ENCODE results near the gene DAB2IP. TPM values are rescaled to one million over a fixed set of nuclear protein-coding genes. Genes with fewer than 3 reads are reported as not detected.

The DAB2IP gene
- total RNA-seq, 2 experiments from 2014 or later = 0.06 TPM; not detected in 1

GRCh38 chr9:121673576-121673975 lies 22.1 kb downstream of the DAB2IP start:
- H3K4me1 Mint-ChIP-seq (ENCODE audit: low read depth) = no peaks in the 10 kb centered on the region
- H3K27ac Mint-ChIP-seq = no peak overlapping the region
- no peaks in the 10 kb centered on the region for H3K36me3 Mint-ChIP-seq (ENCODE audit: low read depth)
- no peak for TF ChIP-seq CTCF (IDR thresholded peaks at IDR 0.05)
- ChIA-PET CTCF (no interaction called here), POLR2A (no interaction called here)
- Histone ChIP-seq H3K9me3 (ENCODE audit: control insufficient read depth in 1 of 2, insufficient read depth in 1 of 2, low read length in 2 of 2) (peaks cover 0 to 3% of the 10 kb centered on the region in 2 experiments), H3K27me3 (ENCODE audit: control insufficient read depth in 1 of 2, insufficient read depth in 2 of 2, low read length in 2 of 2) (peaks cover 5 to 7% of the 10 kb centered on the region in 2 experiments), H3K4me1 (ENCODE audit: insufficient read depth, low read length) (no peaks in the 10 kb centered on the region), H3K36me3 (ENCODE audit: insufficient read depth, low read length) (no peaks in the 10 kb centered on the region), H3K27ac (ENCODE audit: low read depth in 1 of 2, low read length in 2 of 2) (no peak overlapping the region), H3K4me3 (ENCODE audit: low read length) (no peak overlapping the region)
- peaks cover 28% of the 10 kb centered on the region for H3K27me3 Mint-ChIP-seq
- no peaks in the 10 kb centered on the region for H3K9me3 Mint-ChIP-seq
- intact Hi-C loops (cut with DNase I, micrococcal nuclease) = no loop called here
- no peak for ATAC-seq (ENCODE audit: poor library complexity)
- no peak overlapping the region for H3K4me3 Mint-ChIP-seq
- no peak for DNase-seq

- Histone ChIP-seq H3K4me1 (ENCODE audit: insufficient read depth, low read length) (no peaks in the 10 kb centered on the region), H3K9me3 (ENCODE audit: control insufficient read depth in 1 of 2, insufficient read depth in 1 of 2, low read length in 2 of 2) (peaks cover 0 to 7% of the 10 kb centered on the region in 2 experiments), H3K27me3 (ENCODE audit: control insufficient read depth in 1 of 2, insufficient read depth in 2 of 2, low read length in 2 of 2) (peaks cover 5 to 7% of the 10 kb centered on the region in 2 experiments), H3K36me3 (ENCODE audit: insufficient read depth, low read length) (no peaks in the 10 kb centered on the region), H3K4me3 (ENCODE audit: low read length) (no peak overlapping the region), H3K27ac (ENCODE audit: low read depth in 1 of 2, low read length in 2 of 2) (no peak overlapping the region)
- Mint-ChIP-seq H3K27me3 (peaks cover 28% of the 10 kb centered on the region), H3K36me3 (ENCODE audit: low read depth) (no peaks in the 10 kb centered on the region), H3K9me3 (no peaks in the 10 kb centered on the region), H3K4me3 (no peak overlapping the region), H3K27ac (no peak overlapping the region), H3K4me1 (ENCODE audit: low read depth) (no peaks in the 10 kb centered on the region)
- TF ChIP-seq CTCF (IDR thresholded peaks at IDR 0.05) = no peak
- ChIA-PET CTCF (no interaction called here), POLR2A (no interaction called here)
- DNase-seq (no peak), ATAC-seq (ENCODE audit: poor library complexity) (no peak)
- intact Hi-C loops (cut with DNase I, micrococcal nuclease) = no loop called here
These were observed 22.6 kb downstream of the DAB2IP start for GRCh38 chr9:121674017-121674416.

- ChIA-PET CTCF (no interaction called here), POLR2A (no interaction called here)
- Histone ChIP-seq H3K27me3 (ENCODE audit: control insufficient read depth in 1 of 2, insufficient read depth in 2 of 2, low read length in 2 of 2) (peaks cover 5 to 7% of the 10 kb centered on the region in 2 experiments), H3K9me3 (ENCODE audit: control insufficient read depth in 1 of 2, insufficient read depth in 1 of 2, low read length in 2 of 2) (peaks cover 0 to 7% of the 10 kb centered on the region in 2 experiments), H3K4me1 (ENCODE audit: insufficient read depth, low read length) (no peaks in the 10 kb centered on the region), H3K36me3 (ENCODE audit: insufficient read depth, low read length) (no peaks in the 10 kb centered on the region), H3K27ac (ENCODE audit: low read depth in 1 of 2, low read length in 2 of 2) (no peak overlapping the region), H3K4me3 (ENCODE audit: low read length) (no peak overlapping the region)
- DNase-seq (no peak), ATAC-seq (ENCODE audit: poor library complexity) (no peak)
- no peaks in the 10 kb centered on the region for H3K36me3 Mint-ChIP-seq (ENCODE audit: low read depth)
- intact Hi-C loops (cut with DNase I, micrococcal nuclease) = no loop called here
- H3K4me3 Mint-ChIP-seq = no peak overlapping the region
- H3K9me3 Mint-ChIP-seq = no peaks in the 10 kb centered on the region
- peaks cover 19% of the 10 kb centered on the region for H3K27me3 Mint-ChIP-seq
- H3K27ac Mint-ChIP-seq = no peak overlapping the region
- no peak for TF ChIP-seq CTCF (IDR thresholded peaks at IDR 0.05)
- H3K4me1 Mint-ChIP-seq (ENCODE audit: low read depth) = no peaks in the 10 kb centered on the region
These were observed 23.5 kb downstream of the DAB2IP start for GRCh38 chr9:121674952-121675351.

All from CD4-positive, alpha-beta T cell (primary cell).